T-helper 17 cell (primary cell): ENCODE results near the gene PLEKHM3. TPM values are rescaled to one million over a fixed set of nuclear protein-coding genes. Genes with fewer than 3 reads are reported as not detected.
A peak's percentile ranks its signal among the peaks of the same experiment; 100 is the strongest.
"Not testable (repeated sequence)": the region's sequence is repeated elsewhere in the genome, so short reads cannot be mapped to it uniquely, and the experiment has no call there.

Source experiments
- ATAC-seq: fragments of 150-1000 bp; cut with Tn5 transposase; 2 replicates; pipeline ENCODE4 v1.10.0; 2021; ENCODE audit warnings: mild to moderate bottlenecking, moderate library complexity
- DNase-seq, 3 donors: peaks; one replicate each; pipeline versions ENCODE4 v3.0.0 to v3.0.0-alpha.2; 2020 to 2021
- H3K9me3 ChIP-seq: one replicate; pipeline ENCODE4 v1.7.0; 2013; ENCODE audit warnings: low read length, mild to moderate bottlenecking; ENCODE audit not compliant: control insufficient read depth, poor library complexity, severe bottlenecking
- H3K27ac Mint-ChIP-seq: one replicate; pipeline ENCODE4 v1.8.0; 2022; ENCODE audit warnings: mild to moderate bottlenecking, moderate library complexity, mixed read lengths
- H3K27me3 Mint-ChIP-seq: one replicate; pipeline ENCODE4 v1.8.0; 2022; ENCODE audit warnings: mixed read lengths
- H3K36me3 Mint-ChIP-seq: one replicate; pipeline ENCODE4 v1.8.0; 2022; ENCODE audit warnings: low read depth, mixed read lengths
- H3K4me1 Mint-ChIP-seq: one replicate; pipeline ENCODE4 v1.8.0; 2022; ENCODE audit warnings: mild to moderate bottlenecking, mixed read lengths
- H3K4me3 Mint-ChIP-seq: one replicate; pipeline ENCODE4 v1.8.0; 2022; ENCODE audit warnings: mild to moderate bottlenecking, moderate library complexity, mixed read lengths
- total RNA-seq, 4 donors: library from RNA in 2 of 4; stranded (reverse) in 2 of 4; gene quantifications; one replicate each; pipeline ENCODE4 v1.2.3 and lab custom pipeline; 2022 to 2026

Gene PLEKHM3
- total RNA-seq, 2 donors from 2014 or later: 14.3 to 14.4 TPM

DNA sequence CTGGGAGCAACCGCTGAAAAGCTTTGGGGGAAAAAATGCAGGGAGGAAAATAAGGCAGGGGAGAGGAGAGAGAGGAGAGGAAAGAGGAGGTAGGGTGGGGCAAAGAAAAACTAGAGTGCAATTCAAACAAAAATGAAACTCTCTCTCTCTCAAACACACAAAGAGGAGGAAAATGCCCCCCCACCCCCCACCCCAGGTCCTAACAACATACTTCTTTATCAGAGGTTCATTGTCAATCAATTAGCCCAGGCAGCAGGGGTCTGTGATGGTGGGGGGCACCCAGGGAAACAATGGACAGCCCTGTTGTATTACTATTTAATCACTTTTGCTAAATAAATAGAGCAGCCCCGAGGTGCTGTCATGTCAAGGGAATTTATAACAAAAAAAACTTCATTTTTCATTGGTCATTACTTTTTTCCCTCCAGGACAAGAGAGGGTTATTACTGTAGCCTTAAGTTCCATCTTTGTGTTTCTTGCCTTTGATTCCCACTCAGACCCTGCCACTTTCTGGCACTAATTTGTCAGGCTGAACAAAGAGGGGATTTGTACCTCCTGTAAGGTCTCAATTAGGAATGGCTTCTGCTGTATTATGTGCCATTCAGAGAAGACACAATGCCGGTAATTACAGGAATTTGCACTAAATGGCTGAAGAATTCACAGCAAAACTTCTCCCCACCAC lies 55.0 kb downstream of the PLEKHM3 start:
- Mint-ChIP-seq H3K4me3 (no peak overlapping the region), H3K36me3 (peaks cover 6% of the 10 kb centered on the region), H3K27ac (no peak overlapping the region), H3K27me3 (no peaks in the 10 kb centered on the region), H3K4me1 (peaks cover 25% of the 10 kb centered on the region)
- ATAC-seq: no peak
- H3K9me3 ChIP-seq: no peaks in the 10 kb centered on the region
- DNase-seq: no peak

DNA sequence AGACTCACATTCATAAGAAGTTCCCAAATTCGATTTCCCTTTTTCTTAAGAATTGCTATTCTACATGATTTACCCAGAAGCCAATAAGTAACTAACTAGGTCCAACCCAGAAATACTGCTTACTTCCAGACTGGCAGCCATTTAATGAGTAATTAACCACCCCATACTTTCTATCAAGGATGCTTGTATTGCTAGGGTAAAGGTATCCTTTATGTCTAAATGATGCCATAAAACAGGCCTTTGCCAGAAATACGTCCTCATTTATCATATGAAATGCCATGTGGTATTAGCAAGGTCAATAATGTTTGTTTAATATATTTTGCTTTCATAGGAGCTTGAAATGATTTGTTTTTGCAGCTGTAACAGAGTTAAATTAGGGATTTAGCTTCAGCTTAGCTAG lies 56.1 kb downstream of the PLEKHM3 start:
- Mint-ChIP-seq H3K27me3 (no peaks in the 10 kb centered on the region), H3K36me3 (peaks cover 4% of the 10 kb centered on the region), H3K4me1 (peaks cover 26% of the 10 kb centered on the region), H3K27ac (no peak overlapping the region), H3K4me3 (no peak overlapping the region)
- no peak for ATAC-seq
- DNase-seq: no peak
- H3K9me3 ChIP-seq: no peaks in the 10 kb centered on the region

DNA sequence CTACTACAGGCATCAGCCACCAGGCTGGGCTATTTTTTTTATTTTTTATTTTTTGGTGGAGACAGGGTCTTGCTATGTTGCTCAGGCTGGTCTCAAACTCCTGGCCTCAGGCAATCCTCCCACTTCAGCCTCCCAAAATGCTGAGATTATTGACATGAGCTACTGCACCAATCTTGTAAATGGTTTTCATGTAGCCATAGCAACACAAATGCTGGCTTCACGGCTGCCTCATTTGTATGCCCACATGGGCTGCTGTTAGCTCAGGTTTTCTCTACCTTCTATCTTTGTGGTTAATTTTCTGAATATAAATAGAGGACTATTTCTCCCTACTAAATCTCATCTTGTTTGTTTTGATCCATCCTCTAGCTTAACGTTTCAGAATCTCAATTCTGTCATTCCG lies 58.2 kb downstream of the PLEKHM3 start:
- Mint-ChIP-seq H3K27me3 (no peaks in the 10 kb centered on the region), H3K4me1 (peaks cover 21% of the 10 kb centered on the region), H3K36me3 (peaks cover 3% of the 10 kb centered on the region), H3K4me3 (no peak overlapping the region), H3K27ac (no peak overlapping the region)
- H3K9me3 ChIP-seq: no peaks in the 10 kb centered on the region
- no peak for ATAC-seq
- DNase-seq: no peak

DNA sequence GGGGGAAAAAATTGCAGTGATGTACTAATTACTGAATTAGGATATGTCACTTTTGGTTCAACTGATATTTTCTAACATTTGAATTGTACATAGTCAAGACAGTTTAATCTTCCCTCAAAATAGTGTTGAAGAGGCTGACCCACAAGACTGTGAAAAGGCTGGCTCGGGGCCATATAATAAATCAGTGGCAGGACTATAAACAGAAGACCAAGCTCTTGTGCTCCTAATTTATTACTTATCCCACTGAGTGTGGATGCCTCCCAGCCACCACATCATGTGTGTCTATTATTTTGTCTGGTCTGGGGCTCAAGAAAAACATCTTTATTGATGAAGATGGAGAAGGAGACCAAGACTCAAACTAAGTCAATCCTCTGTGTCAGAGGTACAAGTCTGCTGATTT lies 64.4 kb downstream of the PLEKHM3 start:
- no peaks in the 10 kb centered on the region for H3K27me3 Mint-ChIP-seq
- H3K4me3 Mint-ChIP-seq: no peak overlapping the region
- no peak for ATAC-seq
- H3K4me1 Mint-ChIP-seq: peaks cover 12% of the 10 kb centered on the region
- peaks cover 3% of the 10 kb centered on the region for H3K36me3 Mint-ChIP-seq
- H3K9me3 ChIP-seq: no peaks in the 10 kb centered on the region
- H3K27ac Mint-ChIP-seq: peak overlapping the region; percentile 39
- DNase-seq: no peak

GRCh38 chr2:207960090-207960489 lies 65.2 kb downstream of the PLEKHM3 start:
- H3K27ac Mint-ChIP-seq: peak overlapping the region; percentile 39
- ATAC-seq: no peak

DNA sequence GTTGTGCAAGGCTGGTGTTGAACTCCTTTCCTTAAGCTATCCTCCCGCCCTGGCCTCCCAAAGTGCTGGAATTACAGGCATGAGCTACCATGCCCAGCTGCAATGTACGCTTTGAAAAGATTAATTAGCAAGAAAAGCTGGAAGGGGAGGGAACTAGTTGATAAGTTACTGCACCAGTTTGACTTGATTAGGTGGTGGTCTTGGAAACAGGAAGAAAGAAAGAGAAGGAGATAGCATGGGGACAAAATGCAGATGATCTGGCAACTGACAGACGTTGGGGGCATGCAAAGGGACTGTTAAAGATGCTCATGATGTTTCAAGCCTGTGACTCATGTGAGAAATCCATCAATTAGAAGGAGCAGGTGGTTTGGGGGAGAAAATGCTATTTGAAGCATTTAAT lies 68.6 kb downstream of the PLEKHM3 start:
- H3K36me3 Mint-ChIP-seq: no peaks in the 10 kb centered on the region
- H3K27me3 Mint-ChIP-seq: no peaks in the 10 kb centered on the region
- peaks cover 9% of the 10 kb centered on the region for H3K4me1 Mint-ChIP-seq
- ATAC-seq (no peak), DNase-seq (no peak)
- no peaks in the 10 kb centered on the region for H3K9me3 ChIP-seq
- no peak overlapping the region for H3K27ac Mint-ChIP-seq
- no peak overlapping the region for H3K4me3 Mint-ChIP-seq

More at GRCh38 chr2:207960090-207960489, 65.2 kb downstream of the PLEKHM3 start:
- peaks cover 3% of the 10 kb centered on the region for H3K36me3 Mint-ChIP-seq
- no peaks in the 10 kb centered on the region for H3K27me3 Mint-ChIP-seq
- H3K9me3 ChIP-seq: no peaks in the 10 kb centered on the region
- peaks cover 8% of the 10 kb centered on the region for H3K4me1 Mint-ChIP-seq
- no peak overlapping the region for H3K4me3 Mint-ChIP-seq
- DNase-seq: no peak

DNA sequence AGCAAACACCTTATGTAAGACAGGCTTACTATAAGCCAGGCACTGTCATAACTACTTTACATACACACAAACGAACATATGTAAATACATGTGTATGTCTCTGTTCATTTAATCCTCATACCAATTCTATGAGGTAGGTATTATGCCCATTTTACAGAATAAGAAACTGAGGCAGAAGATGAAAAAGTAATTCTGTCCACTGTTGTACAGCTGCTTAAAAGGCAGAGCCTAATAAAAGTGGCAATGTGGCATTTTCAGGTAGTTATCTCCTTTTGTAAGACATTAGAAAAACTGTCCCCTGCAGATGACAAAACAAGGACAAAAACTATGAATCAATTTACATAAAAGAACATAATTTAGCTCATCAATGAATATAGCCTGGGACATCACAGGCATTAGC lies 69.9 kb downstream of the PLEKHM3 start:
- no peak for DNase-seq
- no peak overlapping the region for H3K4me3 Mint-ChIP-seq

DNA sequence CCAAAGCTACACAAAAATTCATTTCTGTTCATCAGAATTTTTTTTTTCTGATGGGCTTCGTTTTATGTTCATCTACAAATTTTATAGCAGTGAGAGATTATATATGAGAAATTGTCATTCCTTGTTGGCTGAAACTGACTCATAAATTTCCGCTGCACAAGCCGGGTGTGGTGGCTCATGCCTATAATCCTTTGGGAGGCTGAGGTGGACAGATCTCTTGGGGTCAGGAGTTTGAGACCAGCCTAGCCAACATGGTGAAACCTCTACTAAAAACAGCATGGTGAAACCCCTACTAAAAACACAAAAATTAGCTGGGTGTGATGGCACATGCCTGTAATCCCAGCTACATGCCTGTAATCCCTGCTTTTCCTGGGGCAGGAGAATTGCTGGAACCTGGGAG lies 72.0 kb downstream of the PLEKHM3 start:
- H3K27ac Mint-ChIP-seq: no peak overlapping the region
- no peaks in the 10 kb centered on the region for H3K36me3 Mint-ChIP-seq
- no peaks in the 10 kb centered on the region for H3K27me3 Mint-ChIP-seq
- ATAC-seq (no peak), DNase-seq (no peak)
- H3K4me3 Mint-ChIP-seq: no peak overlapping the region
- H3K4me1 Mint-ChIP-seq: peaks cover 4% of the 10 kb centered on the region
- no peaks in the 10 kb centered on the region for H3K9me3 ChIP-seq

More for the DNA sequence above, 69.9 kb downstream of the PLEKHM3 start:
- ATAC-seq: no peak
- H3K4me1 Mint-ChIP-seq: peaks cover 11% of the 10 kb centered on the region
- no peaks in the 10 kb centered on the region for H3K27me3 Mint-ChIP-seq
- no peak overlapping the region for H3K27ac Mint-ChIP-seq
- H3K9me3 ChIP-seq: no peaks in the 10 kb centered on the region
- no peaks in the 10 kb centered on the region for H3K36me3 Mint-ChIP-seq

DNA sequence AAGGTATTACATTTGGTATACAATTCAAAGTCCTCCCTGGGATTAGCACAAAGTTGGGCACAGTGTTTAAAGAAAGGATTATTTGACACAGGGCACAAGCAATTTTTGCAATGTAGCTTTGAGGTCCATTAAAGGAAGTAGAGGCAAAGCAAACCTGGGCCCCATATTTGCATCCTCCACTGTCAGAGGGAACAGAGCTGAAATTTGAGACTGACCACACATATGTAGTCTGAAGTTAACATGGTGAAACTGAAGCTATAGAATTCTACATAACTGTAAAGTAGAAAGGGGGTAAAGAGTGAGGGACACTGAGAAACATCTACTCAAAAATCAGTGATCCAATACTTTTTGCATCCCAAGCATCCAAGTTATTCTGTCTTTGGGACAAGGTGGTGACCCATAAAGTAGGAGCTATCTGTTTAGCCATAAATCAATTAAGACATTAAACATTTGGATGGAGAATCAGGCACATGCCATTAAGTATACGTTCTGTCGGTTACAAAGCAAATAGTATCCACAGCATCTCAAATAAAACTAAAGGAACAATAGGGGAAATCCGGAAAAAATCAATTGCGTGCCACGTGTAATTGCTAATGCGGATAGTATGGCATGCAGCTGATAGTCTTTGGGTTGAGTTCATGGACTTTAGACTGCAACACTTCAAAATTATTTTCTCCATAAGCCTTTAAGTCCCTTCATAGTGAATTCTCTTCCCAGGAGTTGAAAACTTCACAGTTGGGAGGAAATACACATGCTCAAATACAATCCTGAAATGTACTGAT lies 72.6 kb downstream of the PLEKHM3 start:
- Mint-ChIP-seq H3K27me3 (no peaks in the 10 kb centered on the region), H3K27ac (no peak overlapping the region), H3K4me3 (no peak overlapping the region), H3K36me3 (no peaks in the 10 kb centered on the region), H3K4me1 (peaks cover 5% of the 10 kb centered on the region)
- no peaks in the 10 kb centered on the region for H3K9me3 ChIP-seq
- DNase-seq (no peak), ATAC-seq (no peak)

DNA sequence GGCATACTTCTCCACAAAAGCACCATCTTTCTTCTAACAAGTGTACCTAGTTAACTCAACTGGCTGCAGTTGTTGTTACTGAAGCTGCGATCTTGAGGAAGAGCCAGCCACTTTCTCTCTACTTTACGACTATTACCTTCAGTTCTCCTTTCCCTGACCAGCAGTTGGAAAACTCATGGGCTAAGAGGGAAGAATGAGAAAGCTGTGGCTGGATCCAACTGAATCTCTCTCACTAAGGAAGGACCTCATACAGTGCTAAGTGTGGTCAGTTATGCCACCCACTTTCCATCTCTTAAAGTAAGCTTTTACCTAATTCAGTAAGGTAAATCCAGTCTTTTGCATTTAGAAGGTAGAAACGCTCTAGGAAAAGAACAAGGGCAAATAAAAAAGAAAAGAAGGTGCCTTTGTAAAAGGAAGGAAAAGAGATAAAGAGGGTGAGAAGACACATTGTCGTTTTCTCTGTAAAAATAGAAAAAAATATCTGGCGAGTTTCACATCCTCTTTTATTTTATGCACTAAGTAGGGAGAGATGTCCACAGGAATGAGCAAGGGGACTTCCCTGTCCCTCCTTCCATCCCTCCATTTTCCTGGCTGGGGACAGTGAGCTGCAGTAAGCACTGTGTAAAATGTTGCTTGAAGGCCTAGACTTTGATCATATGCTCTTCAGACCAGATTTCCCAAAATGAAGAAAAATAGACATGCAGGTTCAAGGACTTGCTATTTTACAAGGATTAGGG lies 73.4 kb downstream of the PLEKHM3 start:
- Mint-ChIP-seq H3K4me1 (peaks cover 13% of the 10 kb centered on the region), H3K27ac (peak overlapping the region; percentile 32), H3K36me3 (no peaks in the 10 kb centered on the region), H3K27me3 (no peaks in the 10 kb centered on the region), H3K4me3 (no peak overlapping the region)
- DNase-seq: no peak
- no peaks in the 10 kb centered on the region for H3K9me3 ChIP-seq
- ATAC-seq: no peak

DNA sequence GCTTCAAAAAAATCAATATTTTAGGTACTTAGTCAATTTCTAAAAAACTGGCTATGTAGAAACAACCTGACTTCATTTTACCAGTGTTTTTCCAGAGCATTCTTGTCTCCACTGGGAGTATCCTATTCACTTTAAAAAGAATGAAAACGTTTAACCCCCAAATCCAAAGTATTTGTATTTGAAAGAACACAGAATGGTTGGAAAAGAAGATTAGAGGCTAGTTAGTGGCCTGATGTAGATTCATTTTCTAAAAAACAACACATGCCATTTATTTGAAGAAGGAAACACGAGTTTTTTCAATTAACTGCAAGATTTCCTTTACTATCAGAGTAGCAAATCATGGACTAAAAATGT lies 74.6 kb downstream of the PLEKHM3 start:
- no peaks in the 10 kb centered on the region for H3K9me3 ChIP-seq
- no peaks in the 10 kb centered on the region for H3K36me3 Mint-ChIP-seq
- peaks cover 13% of the 10 kb centered on the region for H3K4me1 Mint-ChIP-seq
- no peak overlapping the region for H3K4me3 Mint-ChIP-seq
- no peak overlapping the region for H3K27ac Mint-ChIP-seq
- H3K27me3 Mint-ChIP-seq: no peaks in the 10 kb centered on the region
- DNase-seq (no peak), ATAC-seq (no peak)

- Mint-ChIP-seq H3K4me1 (peaks cover 13% of the 10 kb centered on the region), H3K27me3 (no peaks in the 10 kb centered on the region), H3K36me3 (peaks cover under 1% of the 10 kb centered on the region), H3K27ac (no peak overlapping the region), H3K4me3 (no peak overlapping the region)
- DNase-seq (no peak), ATAC-seq (no peak)
- H3K9me3 ChIP-seq: no peaks in the 10 kb centered on the region
Measured at GRCh38 chr2:207950063-207950760, 75.1 kb downstream of the PLEKHM3 start.

GRCh38 chr2:207949245-207949644 lies 76.1 kb downstream of the PLEKHM3 start:
- peaks cover 13% of the 10 kb centered on the region for H3K4me1 Mint-ChIP-seq
- not testable (repeated sequence) for ATAC-seq, DNase-seq, H3K9me3 ChIP-seq, H3K36me3 Mint-ChIP-seq, H3K4me3 Mint-ChIP-seq, H3K27me3 Mint-ChIP-seq, H3K27ac Mint-ChIP-seq
